Measurements from ENCODE around the gene IBA57. TPM values are rescaled to one million over a fixed set of nuclear protein-coding genes. Genes with fewer than 3 reads are reported as not detected.

The IBA57 gene
- total RNA-seq, 4 donors from 2014 or later, result 4.9 to 15.7 (median 12.3) TPM

DNA sequence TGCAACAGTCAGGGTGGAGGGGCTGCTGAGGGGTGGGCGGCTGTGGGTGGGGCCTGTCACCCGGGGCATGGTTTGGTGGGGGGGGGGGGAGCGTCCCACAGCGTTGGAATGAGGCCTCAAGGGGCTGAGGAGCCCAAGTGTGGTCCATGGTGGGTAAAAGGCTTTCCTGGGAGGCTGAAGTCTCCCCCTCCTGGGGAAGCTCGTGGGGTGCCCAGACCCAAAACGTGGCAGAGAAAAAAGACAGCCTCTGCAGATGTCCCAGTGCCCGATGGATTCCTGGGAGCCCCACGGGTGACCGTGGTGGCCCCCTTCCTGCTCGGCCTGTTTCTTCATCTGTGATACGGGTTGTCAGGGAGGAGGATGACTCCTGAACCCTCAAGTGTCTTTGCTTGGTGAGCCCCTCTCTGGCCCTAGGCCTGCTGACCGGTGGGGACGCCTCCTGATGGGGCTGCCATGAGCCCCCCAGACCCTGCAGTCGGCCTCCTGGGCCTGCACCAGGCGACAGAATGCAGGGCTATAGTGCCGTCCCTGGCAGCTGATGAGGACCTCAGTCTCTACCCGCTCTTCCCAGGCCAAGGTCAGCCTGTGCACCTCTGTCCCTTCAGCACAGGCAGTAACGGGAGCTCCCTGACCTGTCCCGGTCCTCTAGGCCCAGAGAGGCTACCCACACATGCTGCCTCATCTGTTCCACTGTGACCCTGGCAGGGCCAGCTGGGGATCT lies 43.4 kb downstream of the IBA57 start:
- H3K27ac ChIP-seq, result peak overlapping the region; percentile 97 to 100 (median 100)
- intact Hi-C loops (cut with DNase I; ENCODE audit: low total_unique reads), result loop anchor here (10.0 kb wide), 1 partner anchor 1264 kb away; the partner anchor contains the start of gene COQ8A
- DNase-seq (peak in 1 of 2 donors; percentile 83), ATAC-seq (peak; percentile 13 to 25)
- in situ Hi-C loops (cut with MboI; ENCODE audit: low sequenced_read_pairs in 4 of 4), result no loop called here
- peaks cover 36 to 56% of the 10 kb centered on the region in 2 donors for H3K4me1 ChIP-seq
- peaks cover 0 to under 1% of the 10 kb centered on the region in 2 donors for H3K36me3 ChIP-seq
- no peak for TF ChIP-seq POLR2A (IDR thresholded peaks at IDR 0.05)
- TF ChIP-seq, protein P1, sequence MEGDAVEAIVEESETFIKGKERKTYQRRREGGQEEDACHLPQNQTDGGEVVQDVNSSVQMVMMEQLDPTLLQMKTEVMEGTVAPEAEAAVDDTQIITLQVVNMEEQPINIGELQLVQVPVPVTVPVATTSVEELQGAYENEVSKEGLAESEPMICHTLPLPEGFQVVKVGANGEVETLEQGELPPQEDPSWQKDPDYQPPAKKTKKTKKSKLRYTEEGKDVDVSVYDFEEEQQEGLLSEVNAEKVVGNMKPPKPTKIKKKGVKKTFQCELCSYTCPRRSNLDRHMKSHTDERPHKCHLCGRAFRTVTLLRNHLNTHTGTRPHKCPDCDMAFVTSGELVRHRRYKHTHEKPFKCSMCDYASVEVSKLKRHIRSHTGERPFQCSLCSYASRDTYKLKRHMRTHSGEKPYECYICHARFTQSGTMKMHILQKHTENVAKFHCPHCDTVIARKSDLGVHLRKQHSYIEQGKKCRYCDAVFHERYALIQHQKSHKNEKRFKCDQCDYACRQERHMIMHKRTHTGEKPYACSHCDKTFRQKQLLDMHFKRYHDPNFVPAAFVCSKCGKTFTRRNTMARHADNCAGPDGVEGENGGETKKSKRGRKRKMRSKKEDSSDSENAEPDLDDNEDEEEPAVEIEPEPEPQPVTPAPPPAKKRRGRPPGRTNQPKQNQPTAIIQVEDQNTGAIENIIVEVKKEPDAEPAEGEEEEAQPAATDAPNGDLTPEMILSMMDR (IDR thresholded peaks at IDR 0.05 in 4 of 5, conservative IDR thresholded peaks at IDR 0.05 in 1 of 5), result no peak
- no peaks in the 10 kb centered on the region for H3K9me3 ChIP-seq
- H3K4me3 ChIP-seq, result peak overlapping the region; percentile 76 to 95 (median 86)
- H3K27me3 ChIP-seq, result no peaks in the 10 kb centered on the region

DNA sequence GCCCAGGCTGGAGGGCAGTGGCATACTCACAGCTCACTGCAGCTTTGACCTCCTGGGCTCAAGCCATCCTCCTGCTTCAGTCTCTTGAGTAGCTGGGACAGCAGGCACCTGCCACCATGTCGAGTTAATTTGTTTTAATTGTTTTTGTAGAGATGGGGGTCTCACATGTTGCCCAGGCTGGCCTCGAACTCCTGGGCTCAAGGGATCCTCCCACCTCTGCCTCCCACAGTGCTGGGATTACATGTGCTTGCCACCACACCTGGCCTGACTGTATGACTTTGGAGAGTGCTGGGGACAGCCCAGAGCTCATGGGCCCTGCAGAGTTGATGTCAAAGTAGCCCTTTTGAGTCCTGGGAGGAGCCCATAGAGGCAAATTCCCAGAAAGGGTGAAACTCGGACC lies 44.1 kb downstream of the IBA57 start:
- intact Hi-C loops (cut with DNase I; ENCODE audit: low total_unique reads), result loop anchor here (5.0 to 10.0 kb wide), 2 partner anchors 68 to 1265 kb away; partner anchors contain the start of gene COQ8A
- H3K4me1 ChIP-seq, result peaks cover 42 to 62% of the 10 kb centered on the region in 2 donors
- H3K4me3 ChIP-seq, result peak overlapping the region; percentile 76 to 95 (median 86)
- peaks cover 0 to 7% of the 10 kb centered on the region in 2 donors for H3K36me3 ChIP-seq
- H3K9me3 ChIP-seq, result no peaks in the 10 kb centered on the region
- DNase-seq (no peak), ATAC-seq (peak; percentile 7 to 11)
- in situ Hi-C loops (cut with MboI; ENCODE audit: low sequenced_read_pairs in 4 of 4), result no loop called here
- TF ChIP-seq, protein P1 (IDR thresholded peaks at IDR 0.05 in 4 of 5, conservative IDR thresholded peaks at IDR 0.05 in 1 of 5), result no peak
- TF ChIP-seq POLR2A (IDR thresholded peaks at IDR 0.05), result no peak
- H3K27ac ChIP-seq, result peak overlapping the region; percentile 97 to 100 (median 100)
- no peaks in the 10 kb centered on the region for H3K27me3 ChIP-seq

DNA sequence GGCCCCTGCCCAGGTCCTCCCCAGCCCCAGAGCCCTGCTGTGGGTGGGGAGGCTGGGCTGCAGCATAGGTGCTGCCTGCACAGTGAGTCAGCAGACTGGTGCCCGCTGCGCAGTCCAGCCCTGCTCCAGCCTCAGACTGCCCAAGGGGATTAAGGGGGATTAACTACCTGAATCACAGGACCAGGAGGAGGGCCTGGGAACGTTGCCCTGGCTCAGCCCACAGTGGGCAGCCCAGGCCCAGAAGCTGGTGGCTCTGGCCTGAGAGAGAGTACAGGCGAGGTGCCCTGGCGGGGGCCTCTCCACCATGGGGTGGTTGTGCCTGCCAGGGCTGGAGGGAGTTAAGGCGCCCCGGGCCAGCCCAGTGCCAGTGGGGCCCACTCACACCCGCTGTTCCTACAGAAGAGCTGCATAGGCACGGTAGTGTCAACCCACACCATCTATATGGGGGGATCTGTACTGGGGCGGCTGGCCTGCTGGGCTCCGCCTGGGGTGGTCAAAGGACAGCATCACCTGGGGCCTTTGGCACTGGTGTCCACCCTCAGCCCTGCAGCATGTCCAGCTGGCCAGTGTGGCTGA lies 44.6 kb downstream of the IBA57 start:
- peak overlapping the region; percentile 76 to 95 (median 86) for H3K4me3 ChIP-seq
- in situ Hi-C loops (cut with MboI; ENCODE audit: low sequenced_read_pairs in 4 of 4) (no loop called here), intact Hi-C loops (cut with DNase I; ENCODE audit: low total_unique reads) (loop anchor here (5.0 kb wide), 1 partner anchor 67 kb away; no protein-coding TSS in a partner anchor)
- H3K4me1 ChIP-seq, result peaks cover 47 to 68% of the 10 kb centered on the region in 2 donors
- no peaks in the 10 kb centered on the region for H3K9me3 ChIP-seq
- no peaks in the 10 kb centered on the region for H3K27me3 ChIP-seq
- peak overlapping the region; percentile 97 to 100 (median 100) for H3K27ac ChIP-seq
- peak; percentile 37 to 51 for ATAC-seq
- DNase-seq, result peak; percentile 89 to 98
- peaks cover 0 to 12% of the 10 kb centered on the region in 2 donors for H3K36me3 ChIP-seq
- TF ChIP-seq POLR2A (IDR thresholded peaks at IDR 0.05), result peak; percentile 88 to 90
- TF ChIP-seq, protein P1 (IDR thresholded peaks at IDR 0.05 in 4 of 5, conservative IDR thresholded peaks at IDR 0.05 in 1 of 5), result peak in 1 of 5 experiments; percentile 16

DNA sequence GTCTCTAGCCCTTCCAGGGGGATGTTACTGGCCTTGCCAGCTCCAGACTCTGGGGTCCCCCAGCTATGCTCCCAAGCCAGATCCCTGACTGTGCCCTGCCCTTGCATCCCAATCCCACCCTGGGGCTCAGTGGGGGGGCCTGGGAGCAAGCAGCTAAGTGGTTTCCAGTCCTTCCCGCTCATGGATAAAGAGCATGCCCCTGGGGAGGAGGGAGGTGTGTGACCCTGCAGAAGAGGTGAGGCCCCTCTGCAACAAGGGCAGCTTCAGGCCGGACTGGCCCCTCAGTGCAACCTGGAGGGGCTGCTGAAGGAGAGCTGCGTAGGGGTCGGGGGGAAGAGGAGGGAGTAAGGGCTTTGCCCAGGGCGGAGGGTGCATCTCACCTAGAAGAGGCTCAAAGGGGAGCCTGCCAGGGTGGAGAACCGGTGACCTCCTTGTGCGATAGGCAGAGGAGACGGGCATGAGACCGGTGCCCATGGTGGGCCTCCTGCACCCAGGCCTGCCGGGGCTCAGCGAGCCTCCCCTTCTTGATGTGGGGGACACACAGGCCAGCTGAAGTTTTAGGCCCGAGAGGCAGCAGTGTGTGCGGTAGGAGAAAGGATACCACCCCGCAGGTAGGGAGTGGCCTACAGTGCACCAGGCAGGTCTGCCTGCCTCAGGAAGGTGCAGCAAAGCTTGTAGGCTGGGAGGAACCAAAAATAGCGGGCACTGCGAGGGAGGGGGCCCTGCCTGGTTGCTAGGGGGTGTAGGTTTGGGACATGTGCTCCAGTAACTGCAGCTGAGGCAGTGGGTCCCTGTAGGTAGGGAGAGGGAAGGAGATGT lies 45.3 kb downstream of the IBA57 start:
- in situ Hi-C loops (cut with MboI; ENCODE audit: low sequenced_read_pairs in 4 of 4) (no loop called here), intact Hi-C loops (cut with DNase I; ENCODE audit: low total_unique reads) (loop anchor here (5.0 kb wide), 1 partner anchor 66 kb away; no protein-coding TSS in a partner anchor)
- H3K4me3 ChIP-seq, result peak overlapping the region; percentile 54 to 92 (median 68)
- no peak for TF ChIP-seq POLR2A (IDR thresholded peaks at IDR 0.05)
- TF ChIP-seq, protein P1 (IDR thresholded peaks at IDR 0.05 in 4 of 5, conservative IDR thresholded peaks at IDR 0.05 in 1 of 5), result no peak
- H3K4me1 ChIP-seq, result peaks cover 40 to 69% of the 10 kb centered on the region in 2 donors
- peak overlapping the region; percentile 97 to 100 (median 100) for H3K27ac ChIP-seq
- H3K27me3 ChIP-seq, result no peaks in the 10 kb centered on the region
- no peaks in the 10 kb centered on the region for H3K9me3 ChIP-seq
- H3K36me3 ChIP-seq, result peaks cover 0 to 13% of the 10 kb centered on the region in 2 donors
- ATAC-seq (no peak), DNase-seq (peak in 1 of 2 donors; percentile 61)
